Neutrophil (primary cell): ENCODE results near the gene ERC2.

Source experiments
- H3K27ac ChIP-seq: fragments of 200-600 bp; sonication (generic); 2 replicates; pipeline ENCODE4 v1.5.1; 2016; ENCODE audit warnings: mild to moderate bottlenecking, moderate library complexity
- H3K27me3 ChIP-seq: fragments of 200-600 bp; sonication (generic); 2 replicates; pipeline ENCODE4 v1.6.0; 2016; ENCODE audit warnings: mild to moderate bottlenecking
- H3K36me3 ChIP-seq: fragments of 200-600 bp; sonication (generic); 2 replicates; pipeline ENCODE4 v1.5.1; 2017
- H3K4me1 ChIP-seq, 2 experiments: fragments of 200-600 bp in 1 of 2; sonication (generic) in 1 of 2; 1 replicate in 1 of 2; 2 replicates in 1 of 2; pipeline versions ENCODE4 v1.5.1 to v1.6.1; 2013 to 2016; ENCODE audit warnings: low read depth in 1 of 2, low read length in 1 of 2, mild to moderate bottlenecking in 1 of 2, moderate library complexity in 1 of 2; ENCODE audit not compliant: control insufficient read depth in 1 of 2, insufficient read depth in 1 of 2
- H3K4me3 ChIP-seq, 2 experiments: fragments of 200-600 bp in 1 of 2; sonication (generic) in 1 of 2; 1 replicate in 1 of 2; 2 replicates in 1 of 2; pipeline ENCODE4 v1.5.1; 2013 to 2016; ENCODE audit warnings: low read depth in 1 of 2, low read length in 1 of 2, mild to moderate bottlenecking in 1 of 2, moderate library complexity in 1 of 2
- H3K9me3 ChIP-seq: fragments of 200-600 bp; sonication (generic); 2 replicates; pipeline ENCODE4 v1.5.1; 2016
- CTCF ChIP-seq: fragments of 200-600 bp; sonication (generic); IDR thresholded peaks from 2 replicates; pipeline ENCODE4 v1.5.1; 2016; ENCODE audit warnings: antibody characterized with exemption

ERC2 gene

GRCh38 chr3:55630280-55630920 is 837.9 kb downstream of the ERC2 start:
- no peak overlapping the region for H3K4me3 ChIP-seq
- H3K27me3 ChIP-seq: no peaks in the 10 kb centered on the region
- H3K4me1 ChIP-seq: peaks cover 0 to 15% of the 10 kb centered on the region in 2 experiments
- H3K9me3 ChIP-seq: no peaks in the 10 kb centered on the region
- TF ChIP-seq CTCF: no peak
- H3K36me3 ChIP-seq: no peaks in the 10 kb centered on the region
- H3K27ac ChIP-seq: no peak overlapping the region

GRCh38 chr3:55629432-55629831 is 838.8 kb downstream of the ERC2 start:
- Histone ChIP-seq H3K27me3 (no peaks in the 10 kb centered on the region), H3K27ac (no peak overlapping the region), H3K9me3 (no peaks in the 10 kb centered on the region), H3K4me3 (no peak overlapping the region), H3K36me3 (no peaks in the 10 kb centered on the region), H3K4me1 (peaks cover 0 to 22% of the 10 kb centered on the region in 2 experiments)
- TF ChIP-seq CTCF: no peak

- Histone ChIP-seq H3K27ac (no peak overlapping the region), H3K4me1 (peaks cover 0 to 22% of the 10 kb centered on the region in 2 experiments), H3K4me3 (no peak overlapping the region), H3K27me3 (no peaks in the 10 kb centered on the region), H3K36me3 (no peaks in the 10 kb centered on the region), H3K9me3 (no peaks in the 10 kb centered on the region)
- no peak for TF ChIP-seq CTCF
Observed at GRCh38 chr3:55626279-55626665, 842.0 kb downstream of the ERC2 start.

GRCh38 chr3:55624238-55624637 is 844.0 kb downstream of the ERC2 start:
- H3K27ac ChIP-seq: no peak overlapping the region
- H3K4me3 ChIP-seq: no peak overlapping the region
- peaks cover 17% of the 10 kb centered on the region for H3K27me3 ChIP-seq
- no peaks in the 10 kb centered on the region for H3K36me3 ChIP-seq
- H3K4me1 ChIP-seq: peaks cover 0 to 22% of the 10 kb centered on the region in 2 experiments
- no peak for TF ChIP-seq CTCF
- no peaks in the 10 kb centered on the region for H3K9me3 ChIP-seq

GRCh38 chr3:55623786-55624185 is 844.5 kb downstream of the ERC2 start:
- TF ChIP-seq CTCF: no peak
- Histone ChIP-seq H3K27me3 (peaks cover 17% of the 10 kb centered on the region), H3K36me3 (no peaks in the 10 kb centered on the region), H3K9me3 (no peaks in the 10 kb centered on the region), H3K4me1 (peaks cover 0 to 22% of the 10 kb centered on the region in 2 experiments), H3K27ac (no peak overlapping the region), H3K4me3 (no peak overlapping the region)
